Lower leg skin (tissue), 3 donors: ENCODE measurements around the gene TSPAN7.

Experiments
- POLR2A ChIP-seq, 2 donors: fragments of 450-650 bp; IDR thresholded peaks; one replicate each; pipeline ENCODE4 v1.6.1; 2016 to 2017; ENCODE audit warnings: antibody characterized with exemption in 2 of 2, mild to moderate bottlenecking in 1 of 2, moderate library complexity in 1 of 2
- TF ChIP-seq, protein P1 (sequence below), 3 donors: fragments of 450-650 bp; IDR thresholded peaks; one replicate each; pipeline ENCODE4 v1.5.1; 2016; ENCODE audit warnings: antibody characterized with exemption in 3 of 3, mild to moderate bottlenecking in 3 of 3, moderate library complexity in 2 of 3

GRCh38 chrX:38515291-38515690 is 46.1 kb upstream of the TSPAN7 start:
- TF ChIP-seq, protein P1, sequence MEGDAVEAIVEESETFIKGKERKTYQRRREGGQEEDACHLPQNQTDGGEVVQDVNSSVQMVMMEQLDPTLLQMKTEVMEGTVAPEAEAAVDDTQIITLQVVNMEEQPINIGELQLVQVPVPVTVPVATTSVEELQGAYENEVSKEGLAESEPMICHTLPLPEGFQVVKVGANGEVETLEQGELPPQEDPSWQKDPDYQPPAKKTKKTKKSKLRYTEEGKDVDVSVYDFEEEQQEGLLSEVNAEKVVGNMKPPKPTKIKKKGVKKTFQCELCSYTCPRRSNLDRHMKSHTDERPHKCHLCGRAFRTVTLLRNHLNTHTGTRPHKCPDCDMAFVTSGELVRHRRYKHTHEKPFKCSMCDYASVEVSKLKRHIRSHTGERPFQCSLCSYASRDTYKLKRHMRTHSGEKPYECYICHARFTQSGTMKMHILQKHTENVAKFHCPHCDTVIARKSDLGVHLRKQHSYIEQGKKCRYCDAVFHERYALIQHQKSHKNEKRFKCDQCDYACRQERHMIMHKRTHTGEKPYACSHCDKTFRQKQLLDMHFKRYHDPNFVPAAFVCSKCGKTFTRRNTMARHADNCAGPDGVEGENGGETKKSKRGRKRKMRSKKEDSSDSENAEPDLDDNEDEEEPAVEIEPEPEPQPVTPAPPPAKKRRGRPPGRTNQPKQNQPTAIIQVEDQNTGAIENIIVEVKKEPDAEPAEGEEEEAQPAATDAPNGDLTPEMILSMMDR (IDR thresholded peaks at IDR 0.05) = no peak
- no peak for TF ChIP-seq POLR2A (IDR thresholded peaks at IDR 0.05)
